Prostate gland (tissue), 2 donors: ENCODE data around the gene PEF1.

Source experiments
- POLR2A ChIP-seq: fragments of 450-650 bp; IDR thresholded peaks from one replicate; pipeline ENCODE4 v1.6.1; 2016; ENCODE audit warnings: antibody characterized with exemption, mild to moderate bottlenecking
- POLR2AphosphoS5 ChIP-seq: sonication (generic); formaldehyde crosslinking; IDR thresholded peaks from one replicate; pipeline ENCODE4 v1.6.1; 2017; ENCODE audit warnings: antibody characterized with exemption
- TF ChIP-seq, protein P1 (sequence below), 4 experiments: fragments of 200-600 bp in 2 of 4; fragments of 450-650 bp in 2 of 4; sonication (generic) in 2 of 4; IDR thresholded peaks; 1 replicate in 3 of 4; 2 replicates in 1 of 4; pipeline ENCODE4 v1.5.1; 2016 to 2019; ENCODE audit warnings: antibody characterized with exemption in 4 of 4, mild to moderate bottlenecking in 2 of 4, moderate library complexity in 2 of 4

DNA sequence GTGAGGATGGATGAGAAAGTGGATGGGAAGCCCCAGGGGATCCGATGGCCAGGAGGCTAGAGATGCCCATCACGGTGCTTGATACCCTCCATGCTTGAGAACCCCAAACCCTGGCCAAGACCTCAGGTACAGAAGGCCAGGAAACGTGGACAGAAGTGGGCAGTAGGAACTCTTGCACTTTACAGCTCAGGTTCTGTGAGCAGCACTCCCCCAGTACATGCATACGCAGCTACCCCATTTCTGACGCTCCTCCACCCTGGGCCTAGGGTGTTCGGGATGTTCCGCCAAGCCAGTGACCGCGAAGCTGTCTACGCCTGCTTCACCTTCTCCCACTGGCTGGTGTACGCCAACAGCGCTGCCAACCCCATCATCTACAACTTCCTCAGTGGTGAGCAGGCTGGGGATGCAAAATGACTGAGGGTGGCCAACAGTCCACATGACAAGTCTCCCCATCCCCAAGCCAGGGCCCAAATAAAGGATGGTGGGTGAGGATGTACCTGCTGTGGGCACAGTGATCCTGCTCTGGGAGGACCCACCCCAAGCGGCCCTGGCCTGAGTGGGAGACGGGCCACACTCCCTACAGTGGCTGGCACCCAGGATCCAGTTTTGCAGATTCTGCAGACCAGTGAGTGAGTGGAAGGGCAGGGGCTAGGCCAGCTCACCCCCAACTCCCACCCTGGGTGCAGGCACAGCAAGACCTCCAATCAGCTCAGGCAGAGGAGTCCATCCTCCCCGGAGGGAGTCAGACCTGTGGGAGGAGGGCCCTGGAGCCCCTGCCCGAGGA lies 19.8 kb downstream of the PEF1 start:
- TF ChIP-seq, protein P1, sequence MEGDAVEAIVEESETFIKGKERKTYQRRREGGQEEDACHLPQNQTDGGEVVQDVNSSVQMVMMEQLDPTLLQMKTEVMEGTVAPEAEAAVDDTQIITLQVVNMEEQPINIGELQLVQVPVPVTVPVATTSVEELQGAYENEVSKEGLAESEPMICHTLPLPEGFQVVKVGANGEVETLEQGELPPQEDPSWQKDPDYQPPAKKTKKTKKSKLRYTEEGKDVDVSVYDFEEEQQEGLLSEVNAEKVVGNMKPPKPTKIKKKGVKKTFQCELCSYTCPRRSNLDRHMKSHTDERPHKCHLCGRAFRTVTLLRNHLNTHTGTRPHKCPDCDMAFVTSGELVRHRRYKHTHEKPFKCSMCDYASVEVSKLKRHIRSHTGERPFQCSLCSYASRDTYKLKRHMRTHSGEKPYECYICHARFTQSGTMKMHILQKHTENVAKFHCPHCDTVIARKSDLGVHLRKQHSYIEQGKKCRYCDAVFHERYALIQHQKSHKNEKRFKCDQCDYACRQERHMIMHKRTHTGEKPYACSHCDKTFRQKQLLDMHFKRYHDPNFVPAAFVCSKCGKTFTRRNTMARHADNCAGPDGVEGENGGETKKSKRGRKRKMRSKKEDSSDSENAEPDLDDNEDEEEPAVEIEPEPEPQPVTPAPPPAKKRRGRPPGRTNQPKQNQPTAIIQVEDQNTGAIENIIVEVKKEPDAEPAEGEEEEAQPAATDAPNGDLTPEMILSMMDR (IDR thresholded peaks at IDR 0.05), result no peak
- TF ChIP-seq POLR2A (no peak), POLR2AphosphoS5 (no peak)
